HG02610 (cell line): Measurements from ENCODE around the gene PIANP.
"Not testable (repeated sequence)": the region's sequence is repeated elsewhere in the genome, so short reads cannot be mapped to it uniquely, and the experiment has no call there.

Source experiments
- ATAC-seq: cut with Tn5 transposase; IDR thresholded peaks from one replicate; pipeline ENCODE4 v1.9.1; 2021; ENCODE audit warnings: mild to moderate bottlenecking, moderate library complexity; ENCODE audit not compliant: unreplicated experiment

PIANP gene

GRCh38 chr12:6708351-6708750 lies 7.7 kb upstream of the PIANP start:
- ATAC-seq, result not testable (repeated sequence)

GRCh38 chr12:6703631-6704030 lies 3.0 kb upstream of the PIANP start:
- ATAC-seq, result no peak

GRCh38 chr12:6701078-6701768 lies 608 bp upstream of the PIANP start:
- ATAC-seq, result no peak

GRCh38 chr12:6699989-6700645 lies 498 bp downstream of the PIANP start:
- ATAC-seq, result no peak

- ATAC-seq, result no peak
Observed at GRCh38 chr12:6699259-6699988, 1.2 kb downstream of the PIANP start.

GRCh38 chr12:6698352-6699046 lies 2.1 kb downstream of the PIANP start:
- ATAC-seq, result no peak

- no peak for ATAC-seq
Observed at GRCh38 chr12:6697584-6698351, 2.8 kb downstream of the PIANP start.

GRCh38 chr12:6696690-6697583 lies 3.7 kb downstream of the PIANP start:
- peak; percentile 44 for ATAC-seq

GRCh38 chr12:6695313-6696045 lies 5.1 kb downstream of the PIANP start:
- no peak for ATAC-seq

GRCh38 chr12:6694701-6695100 lies 5.9 kb downstream of the PIANP start:
- no peak for ATAC-seq

- ATAC-seq, result no peak
Observed at GRCh38 chr12:6693832-6694355, 6.7 kb downstream of the PIANP start.

- ATAC-seq, result no peak
Observed at GRCh38 chr12:6692888-6693287, 7.7 kb downstream of the PIANP start.

GRCh38 chr12:6691473-6691872 lies 9.1 kb downstream of the PIANP start:
- ATAC-seq, result no peak

GRCh38 chr12:6688999-6689882 lies 11.4 kb downstream of the PIANP start, which contains the start of gene ZNF384:
Gene ZNF384, minus strand, starts transcription at chr12:6689375. Its CDS starts 9,855 bp downstream, at chr12:6679520.
- ATAC-seq, result peak; percentile 83

- ATAC-seq, result no peak
Observed at GRCh38 chr12:6688543-6688998, 12.0 kb downstream of the PIANP start.

- ATAC-seq, result no peak
Observed at GRCh38 chr12:6685814-6686213, 14.8 kb downstream of the PIANP start.

- no peak for ATAC-seq
Observed at GRCh38 chr12:6684609-6685008, 16.0 kb downstream of the PIANP start.
